IMR-90 (cell line): ENCODE data around the gene SYNRG. TPM values are rescaled to one million over a fixed set of nuclear protein-coding genes. Genes with fewer than 3 reads are reported as not detected.

Experiments used
- ATAC-seq: fragments of 200-7000 bp; cut with Tn5 transposase; 2 replicates; pipeline ENCODE4 v1.9.1; 2020; ENCODE audit warnings: low read depth, mild to moderate bottlenecking, moderate library complexity
- BruUV-seq: library from RNA; stranded (reverse); fragments of 400-500 nt; replicated peaks from 2 replicates; lab custom pipeline; 2021; lab: Mats Ljungman, UMichigan
- CTCF ChIA-PET: fragments of 300-600 bp; formaldehyde crosslinking; extraction: SDS; loops from one replicate; lab custom pipeline; 2021; ENCODE audit warnings: antibody characterized with exemption; lab: Yijun Ruan, JAX
- POLR2A ChIA-PET: fragments of 300-600 bp; sonication (Branson Sonifier 250); formaldehyde crosslinking; loops from one replicate; lab custom pipeline; 2022; ENCODE audit warnings: antibody characterized with exemption; ENCODE audit not compliant: unreplicated experiment; lab: Charles Lee
- DNase-seq: peaks from one replicate; pipeline ENCODE4 v3.0.0; 2013
- H2AFZ ChIP-seq: replicated peaks from 2 replicates; pipeline ENCODE3; 2013; ENCODE audit warnings: low read length, mild to moderate bottlenecking; ENCODE audit not compliant: poor library complexity
- H2AK5ac ChIP-seq: 2 replicates; pipeline ENCODE4 v1.6.1; 2013; ENCODE audit warnings: low read depth, low read length, inconsistent platforms
- H2AK9ac ChIP-seq: replicated peaks from 2 replicates; pipeline ENCODE3; 2013; ENCODE audit warnings: mild to moderate bottlenecking, low read depth, low read length, moderate library complexity; ENCODE audit not compliant: poor library complexity
- H2BK120ac ChIP-seq: 2 replicates; pipeline ENCODE4 v1.6.1; 2013; ENCODE audit warnings: low read depth, low read length, inconsistent platforms
- H2BK15ac ChIP-seq: 3 replicates; pipeline ENCODE4 v1.6.1; 2013; ENCODE audit warnings: low read depth, low read length, inconsistent platforms
- H2BK20ac ChIP-seq: 2 replicates; pipeline ENCODE4 v1.6.1; 2013; ENCODE audit warnings: low read depth, mild to moderate bottlenecking, inconsistent platforms, low read length, moderate library complexity
- H2BK5ac ChIP-seq: 2 replicates; pipeline ENCODE4 v1.6.1; 2013; ENCODE audit warnings: mild to moderate bottlenecking, low read depth, low read length, inconsistent platforms; ENCODE audit not compliant: poor library complexity, severe bottlenecking
- H3K14ac ChIP-seq: replicated peaks from 2 replicates; pipeline ENCODE4 v1.6.1; 2013; ENCODE audit warnings: low read depth, low read length, inconsistent platforms
- H3K18ac ChIP-seq: 2 replicates; pipeline ENCODE4 v1.6.1; 2013; ENCODE audit warnings: low read depth, low read length, control low read depth
- H3K23ac ChIP-seq: 2 replicates; pipeline ENCODE4 v1.6.1; 2013; ENCODE audit warnings: low read depth, low read length, inconsistent platforms
- H3K27ac ChIP-seq: 2 replicates; pipeline ENCODE4 v1.5.1; 2013; ENCODE audit warnings: mild to moderate bottlenecking, control low read depth, low read length; ENCODE audit not compliant: insufficient read depth
- H3K27me3 ChIP-seq: 2 replicates; pipeline ENCODE4 v1.6.1; 2013; ENCODE audit warnings: low read length; ENCODE audit not compliant: control insufficient read depth, insufficient read depth
- H3K36me3 ChIP-seq: 2 replicates; pipeline ENCODE4 v1.6.1; 2013; ENCODE audit warnings: low read length, mixed read lengths; ENCODE audit not compliant: control insufficient read depth, insufficient read depth
- H3K4ac ChIP-seq: 2 replicates; pipeline ENCODE4 v1.6.1; 2013; ENCODE audit warnings: low read depth, low read length, inconsistent platforms
- H3K4me1 ChIP-seq: 2 replicates; pipeline ENCODE4 v1.6.1; 2013; ENCODE audit warnings: low read length, mixed read lengths; ENCODE audit not compliant: control insufficient read depth, insufficient read depth
- H3K4me2 ChIP-seq: 2 replicates; pipeline ENCODE4 v1.6.1; 2013; ENCODE audit warnings: low read depth, mild to moderate bottlenecking, control low read depth, low read length, moderate library complexity
- H3K4me3 ChIP-seq: 2 replicates; pipeline ENCODE4 v1.5.1; 2013; ENCODE audit warnings: low read depth, mild to moderate bottlenecking, control low read depth, low read length, moderate library complexity; ENCODE audit not compliant: insufficient read depth
- H3K56ac ChIP-seq: 2 replicates; pipeline ENCODE4 v1.6.1; 2013; ENCODE audit warnings: low read length, inconsistent platforms; ENCODE audit not compliant: insufficient read depth; ENCODE audit errors: extremely low read depth
- H3K79me1 ChIP-seq, 2 experiments: 2 replicates each; pipeline ENCODE4 v1.6.1; 2013; ENCODE audit warnings: low read length in 2 of 2, inconsistent platforms in 1 of 2, low read depth in 1 of 2
- H3K9ac ChIP-seq: 2 replicates; pipeline ENCODE4 v1.6.1; 2013; ENCODE audit warnings: low read depth, low read length, control low read depth
- H3K9me1 ChIP-seq: 2 replicates; pipeline ENCODE4 v1.6.1; 2013; ENCODE audit warnings: low read length, inconsistent platforms; ENCODE audit not compliant: insufficient read depth
- H3K9me3 ChIP-seq: 2 replicates; pipeline ENCODE4 v1.6.1; 2013; ENCODE audit warnings: low read length; ENCODE audit not compliant: control insufficient read depth, insufficient read depth
- H4K20me1 ChIP-seq: 2 replicates; pipeline ENCODE4 v1.6.1; 2013; ENCODE audit warnings: low read length, inconsistent platforms; ENCODE audit not compliant: insufficient read depth
- H4K5ac ChIP-seq: 2 replicates; pipeline ENCODE4 v1.6.1; 2013; ENCODE audit warnings: mild to moderate bottlenecking, low read depth, low read length, control low read depth
- H4K8ac ChIP-seq, 2 experiments: 2 replicates each; pipeline ENCODE4 v1.6.1; 2013; ENCODE audit warnings: low read depth in 2 of 2, low read length in 2 of 2, control low read depth in 1 of 2, inconsistent platforms in 1 of 2
- H4K91ac ChIP-seq: 2 replicates; pipeline ENCODE4 v1.6.1; 2013; ENCODE audit warnings: low read depth, low read length, inconsistent platforms; ENCODE audit not compliant: insufficient read depth
- CHD1 ChIP-seq: IDR thresholded peaks from 2 replicates; pipeline ENCODE4 v1.6.1; 2012; ENCODE audit warnings: low read depth, low read length, improper control_type of control experiment
- FOS ChIP-seq: fragments of 150-350 bp; IDR thresholded peaks from 2 replicates; pipeline ENCODE4 v1.6.1; 2016; ENCODE audit warnings: low read depth, low read length
- MAZ ChIP-seq: IDR thresholded peaks from 2 replicates; pipeline ENCODE4 v1.6.1; 2012; ENCODE audit warnings: low read depth, mild to moderate bottlenecking, low read length, improper control_type of control experiment, moderate library complexity, borderline replicate concordance
- MXI1 ChIP-seq: IDR thresholded peaks from 2 replicates; pipeline ENCODE4 v1.6.1; 2012; ENCODE audit warnings: low read depth, mild to moderate bottlenecking, low read length, moderate library complexity, borderline replicate concordance
- POLR2A ChIP-seq: IDR thresholded peaks from 2 replicates; pipeline ENCODE4 v1.6.1; 2012; ENCODE audit warnings: mild to moderate bottlenecking, low read depth, low read length
- RAD21 ChIP-seq: IDR thresholded peaks from 2 replicates; pipeline ENCODE4 v1.6.1; 2012; ENCODE audit warnings: low read length, improper control_type of control experiment
- RCOR1 ChIP-seq: IDR thresholded peaks from 2 replicates; pipeline ENCODE4 v1.6.1; 2012; ENCODE audit warnings: mild to moderate bottlenecking, low read length, improper control_type of control experiment; ENCODE audit not compliant: insufficient replicate concordance
- RFX5 ChIP-seq: IDR thresholded peaks from 2 replicates; pipeline ENCODE4 v1.8.0; 2012; ENCODE audit warnings: low read depth, mild to moderate bottlenecking, low read length, moderate library complexity
- WGBS, 2 experiments: methylation state at CpG; one replicate each; pipeline versions ENCODE4 v1.1.5 to v1.1.7; 2013; ENCODE audit warnings: missing lambda C conversion rate in 2 of 2; ENCODE audit not compliant: insufficient read length in 1 of 2; ENCODE audit errors: extremely low coverage in 2 of 2; 5-methylcytosine and 5-hydroxymethylcytosine counted together
- dilution Hi-C: fragments of 300-500 bp; cut with HindIII; formaldehyde crosslinking; loops from one replicate; pipeline ENCODE4 v1.14.3; 2018; ENCODE audit warnings: low sequenced_read_pairs; ENCODE audit not compliant: unreplicated experiment
- in situ Hi-C: fragments of 300-500 bp; cut with MboI; formaldehyde crosslinking; loops from 3 replicates; pipeline ENCODE4 v1.14.3; 2019; ENCODE audit warnings: low sequenced_read_pairs, inconsistent platforms, mixed read lengths
- intact Hi-C: fragments of 100-400 bp; cut with micrococcal nuclease; formaldehyde crosslinking; loops from 2 replicates; pipeline ENCODE4 v1.10.0; 2022
- polyA plus RNA-seq, 3 experiments: library from polyadenylated mRNA; depleted of rRNA; stranded (reverse); fragments of >200 nt; gene quantifications; 2 replicates each; pipeline ENCODE4 v1.2.3, GENCODE V29; 2012; ENCODE audit warnings: low replicate concordance in 1 of 3
- total RNA-seq: library from RNA; depleted of rRNA; stranded (reverse); fragments of >200 nt; gene quantifications from 2 replicates; pipeline ENCODE4 v1.2.3, GENCODE V29; 2012
- TF ChIP-seq, protein P1 (sequence below): fragments of 150-350 bp; IDR thresholded peaks from 2 replicates; pipeline ENCODE4 v1.6.1; 2016; ENCODE audit warnings: low read depth, mild to moderate bottlenecking, low read length, moderate library complexity, borderline replicate concordance
- TF ChIP-seq, protein P2 (sequence below): fragments of 150-350 bp; IDR thresholded peaks from 2 replicates; pipeline ENCODE4 v1.6.1; 2017; ENCODE audit warnings: mild to moderate bottlenecking, antibody characterized with exemption, low read length, low read depth

Gene SYNRG
- total and polyA plus RNA-seq, 2 of the 4 experiments (the other 2 are of a cell fraction): 11.7 to 15.2 TPM

DNA sequence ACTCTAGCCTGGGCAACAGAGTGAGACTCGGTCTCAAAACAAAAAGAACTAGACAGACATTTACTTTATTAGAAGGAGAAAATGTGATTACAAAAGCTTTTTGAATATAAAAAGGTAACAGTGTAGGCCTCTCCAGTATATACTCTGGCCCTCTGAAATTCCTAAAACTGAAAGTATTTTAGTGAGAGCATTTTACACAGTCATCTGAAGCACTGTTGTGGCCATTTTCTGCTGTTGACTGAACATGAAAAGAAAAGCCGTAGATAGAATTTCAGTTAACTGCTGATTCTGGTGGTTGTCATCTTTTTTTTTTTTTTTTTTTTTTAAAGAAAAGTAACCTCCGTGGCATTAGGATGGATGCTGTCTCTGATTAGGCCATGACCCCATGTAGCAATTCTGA is 103.9 kb downstream of the SYNRG start:
- TF ChIP-seq RAD21 (no peak), FOS (no peak), MXI1 (no peak), MAZ (no peak), RFX5 (no peak), POLR2A (no peak), CHD1 (no peak), RCOR1 (no peak)
- TF ChIP-seq, protein P1, sequence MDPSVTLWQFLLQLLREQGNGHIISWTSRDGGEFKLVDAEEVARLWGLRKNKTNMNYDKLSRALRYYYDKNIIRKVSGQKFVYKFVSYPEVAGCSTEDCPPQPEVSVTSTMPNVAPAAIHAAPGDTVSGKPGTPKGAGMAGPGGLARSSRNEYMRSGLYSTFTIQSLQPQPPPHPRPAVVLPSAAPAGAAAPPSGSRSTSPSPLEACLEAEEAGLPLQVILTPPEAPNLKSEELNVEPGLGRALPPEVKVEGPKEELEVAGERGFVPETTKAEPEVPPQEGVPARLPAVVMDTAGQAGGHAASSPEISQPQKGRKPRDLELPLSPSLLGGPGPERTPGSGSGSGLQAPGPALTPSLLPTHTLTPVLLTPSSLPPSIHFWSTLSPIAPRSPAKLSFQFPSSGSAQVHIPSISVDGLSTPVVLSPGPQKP: no peak
- TF ChIP-seq, protein P2, sequence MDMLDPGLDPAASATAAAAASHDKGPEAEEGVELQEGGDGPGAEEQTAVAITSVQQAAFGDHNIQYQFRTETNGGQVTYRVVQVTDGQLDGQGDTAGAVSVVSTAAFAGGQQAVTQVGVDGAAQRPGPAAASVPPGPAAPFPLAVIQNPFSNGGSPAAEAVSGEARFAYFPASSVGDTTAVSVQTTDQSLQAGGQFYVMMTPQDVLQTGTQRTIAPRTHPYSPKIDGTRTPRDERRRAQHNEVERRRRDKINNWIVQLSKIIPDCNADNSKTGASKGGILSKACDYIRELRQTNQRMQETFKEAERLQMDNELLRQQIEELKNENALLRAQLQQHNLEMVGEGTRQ: no peak
- in situ Hi-C loops: no loop called here
- Histone ChIP-seq H3K18ac (no peak overlapping the region), H4K8ac (no peak overlapping the region), H3K4me1 (peaks cover 5% of the 10 kb centered on the region; the same call in 1 of the 2 replicates), H3K14ac (no peak overlapping the region), H3K27ac (no peak overlapping the region), H4K5ac (0 out of 2 replicates have a peak overlapping the region, but pooled peaks have one; percentile 20), H3K27me3 (no peaks in the 10 kb centered on the region), H3K79me1 (peaks cover 0 to 74% of the 10 kb centered on the region in 2 experiments; a peak in 3 of 4 replicates), H3K4me2 (no peak overlapping the region), H2AK5ac (no peak overlapping the region), H2BK15ac (no peak overlapping the region), H3K4me3 (no peak overlapping the region), H2BK120ac (no peak overlapping the region), H3K23ac (no peak overlapping the region), H2AFZ (no peak overlapping the region), H4K91ac (no peak overlapping the region), H3K4ac (no peak overlapping the region), H3K36me3 (peaks cover 16% of the 10 kb centered on the region), H2AK9ac (no peak overlapping the region), H2BK5ac (no peak overlapping the region), H3K9me1 (peaks cover 47% of the 10 kb centered on the region), H3K9ac (no peak overlapping the region), H2BK20ac (no peak overlapping the region), H3K56ac (no peak overlapping the region), H3K9me3 (no peaks in the 10 kb centered on the region), H4K20me1 (peaks cover 97% of the 10 kb centered on the region)
- ChIA-PET POLR2A (no interaction called here), CTCF (no interaction called here)
- no TSS peak for BruUV-seq
- intact Hi-C loops: no loop called here
- ATAC-seq (no peak), DNase-seq (no peak)
- no CpG with 5 or more reads among the region's 3 CpGs for WGBS, 2 experiments
- dilution Hi-C loops: no loop called here
